Stimulated activated CD8-positive, alpha-beta memory T cell treated with anti-CD3 and anti-CD28 coated beads, Interleukin-7, amount 100 ng/mL, for 4 hours (primary cell): Measurements from ENCODE around the gene TBC1D12.
"Not testable (repeated sequence)": the region's sequence is repeated elsewhere in the genome, so short reads cannot be mapped to it uniquely, and the experiment has no call there.

Experiments used
- DNase-seq, 2 donors: peaks; one replicate each; pipeline ENCODE4 v3.0.0-alpha.2; 2020; ENCODE audit warnings: low read depth in 2 of 2

Gene TBC1D12

GRCh38 chr10:94451883-94452519 is 49.7 kb downstream of the TBC1D12 start:
- DNase-seq, result no peak

- no peak for DNase-seq
Observed at GRCh38 chr10:94456942-94457341, 54.6 kb downstream of the TBC1D12 start.

GRCh38 chr10:94459385-94459784 is 57.0 kb downstream of the TBC1D12 start:
- DNase-seq, result no peak

GRCh38 chr10:94461503-94461902 is 59.2 kb downstream of the TBC1D12 start:
- DNase-seq, result no peak

GRCh38 chr10:94462130-94462529 is 59.8 kb downstream of the TBC1D12 start:
- DNase-seq, result no peak

- DNase-seq, result no peak
Observed at GRCh38 chr10:94465684-94466083, 63.3 kb downstream of the TBC1D12 start.

- no peak for DNase-seq
Observed at GRCh38 chr10:94481410-94481809, 79.1 kb downstream of the TBC1D12 start.

GRCh38 chr10:94483970-94484369 is 81.6 kb downstream of the TBC1D12 start:
- DNase-seq, result no peak

- DNase-seq, result no peak
Observed at GRCh38 chr10:94485094-94485493, 82.8 kb downstream of the TBC1D12 start.

GRCh38 chr10:94487575-94487974 is 85.2 kb downstream of the TBC1D12 start:
- no peak for DNase-seq

GRCh38 chr10:94489107-94489506 is 86.8 kb downstream of the TBC1D12 start:
- DNase-seq, result no peak

GRCh38 chr10:94489976-94490788 is 87.8 kb downstream of the TBC1D12 start:
- DNase-seq, result no peak

GRCh38 chr10:94490789-94491039 is 88.4 kb downstream of the TBC1D12 start:
- DNase-seq, result no peak

- no peak for DNase-seq
Observed at GRCh38 chr10:94493463-94493862, 91.1 kb downstream of the TBC1D12 start.

- no peak for DNase-seq
Observed at GRCh38 chr10:94496010-94496409, 93.7 kb downstream of the TBC1D12 start.

- no peak for DNase-seq
Observed at GRCh38 chr10:94496646-94497045, 94.3 kb downstream of the TBC1D12 start.

- no peak for DNase-seq
Observed at GRCh38 chr10:94500063-94500462, 97.7 kb downstream of the TBC1D12 start.

- no peak for DNase-seq
Observed at GRCh38 chr10:94521276-94522250, 119.2 kb downstream of the TBC1D12 start.

- DNase-seq, result no peak
Observed at GRCh38 chr10:94524146-94524545, 121.8 kb downstream of the TBC1D12 start.

GRCh38 chr10:94524711-94525110 is 122.4 kb downstream of the TBC1D12 start:
- DNase-seq, result no peak

GRCh38 chr10:94531550-94531949 is 129.2 kb downstream of the TBC1D12 start:
- DNase-seq, result not testable (repeated sequence)

GRCh38 chr10:94533027-94533426 is 130.7 kb downstream of the TBC1D12 start:
- DNase-seq, result no peak
